Stimulated activated CD8-positive, alpha-beta memory T cell treated with anti-CD3 and anti-CD28 coated beads, Interleukin-12 subunit alpha, Interleukin-12 subunit beta, amount 100 ng/mL, for 24 hours (primary cell): ENCODE data around the gene CAMK1D.

ENCODE experiments used
- DNase-seq: peaks from one replicate; pipeline ENCODE4 v3.0.0-alpha.2; 2020; ENCODE audit errors: extremely low read depth

The CAMK1D gene

DNA sequence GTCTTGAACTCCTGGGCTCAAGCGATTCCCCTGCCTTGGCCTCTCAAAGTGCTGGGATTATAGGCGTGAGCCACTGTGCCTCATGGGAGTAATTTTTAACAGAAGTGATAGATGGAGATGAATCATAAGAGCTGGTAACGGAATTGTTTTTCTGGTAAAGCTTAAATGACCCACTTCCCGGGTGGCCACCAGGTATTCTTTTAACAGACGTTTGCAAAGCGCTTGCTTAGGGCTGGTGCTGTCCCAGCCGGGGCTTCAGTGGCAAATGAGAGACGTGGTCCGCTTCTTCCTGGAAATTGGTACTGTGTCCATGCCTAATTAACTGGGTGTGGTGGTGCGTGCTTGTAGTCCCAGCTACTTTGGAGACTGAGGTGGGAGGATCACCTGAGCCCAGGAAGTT is 23.5 kb downstream of the CAMK1D start:
- no peak for DNase-seq

DNA sequence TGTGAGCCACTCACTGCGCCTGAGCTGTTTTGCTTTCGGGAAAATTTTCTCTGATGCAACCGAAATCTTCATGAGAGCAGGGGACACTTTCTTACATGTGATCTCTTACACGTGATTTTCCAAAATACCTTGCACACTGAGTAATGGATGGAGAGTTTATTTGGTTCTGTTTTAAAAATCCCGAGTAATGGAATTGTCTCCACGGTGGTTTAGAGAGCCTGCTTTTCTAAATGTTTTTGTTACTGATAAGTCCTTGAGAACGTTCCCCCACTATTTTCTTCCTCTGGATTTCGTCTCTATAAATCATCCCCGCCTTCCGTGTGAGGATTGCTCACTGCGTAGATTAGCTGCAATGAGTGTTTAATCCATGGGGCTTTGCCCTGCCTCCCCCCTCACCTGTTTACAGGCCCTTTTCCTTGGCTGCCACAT is 25.7 kb downstream of the CAMK1D start:
- DNase-seq = no peak

DNA sequence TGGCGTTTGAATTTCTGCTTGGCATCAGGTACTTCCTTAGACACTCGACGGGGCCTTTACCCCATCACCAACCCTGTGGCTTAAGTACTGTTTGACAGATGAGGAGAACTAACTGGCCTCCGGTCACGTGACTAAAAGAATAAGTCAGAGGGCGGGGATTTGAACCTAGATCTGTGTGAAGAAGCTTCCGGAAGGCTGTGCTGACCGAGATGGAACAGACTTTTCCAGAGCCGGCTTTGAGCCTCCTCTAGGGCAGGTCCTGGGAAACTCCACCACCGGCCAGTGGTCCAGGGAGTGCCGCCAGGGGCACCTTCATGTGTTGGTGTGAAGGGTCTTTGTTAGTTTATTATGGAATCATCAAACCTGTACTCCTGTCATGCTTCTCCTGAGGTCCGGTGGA is 26.9 kb downstream of the CAMK1D start:
- no peak for DNase-seq

DNA sequence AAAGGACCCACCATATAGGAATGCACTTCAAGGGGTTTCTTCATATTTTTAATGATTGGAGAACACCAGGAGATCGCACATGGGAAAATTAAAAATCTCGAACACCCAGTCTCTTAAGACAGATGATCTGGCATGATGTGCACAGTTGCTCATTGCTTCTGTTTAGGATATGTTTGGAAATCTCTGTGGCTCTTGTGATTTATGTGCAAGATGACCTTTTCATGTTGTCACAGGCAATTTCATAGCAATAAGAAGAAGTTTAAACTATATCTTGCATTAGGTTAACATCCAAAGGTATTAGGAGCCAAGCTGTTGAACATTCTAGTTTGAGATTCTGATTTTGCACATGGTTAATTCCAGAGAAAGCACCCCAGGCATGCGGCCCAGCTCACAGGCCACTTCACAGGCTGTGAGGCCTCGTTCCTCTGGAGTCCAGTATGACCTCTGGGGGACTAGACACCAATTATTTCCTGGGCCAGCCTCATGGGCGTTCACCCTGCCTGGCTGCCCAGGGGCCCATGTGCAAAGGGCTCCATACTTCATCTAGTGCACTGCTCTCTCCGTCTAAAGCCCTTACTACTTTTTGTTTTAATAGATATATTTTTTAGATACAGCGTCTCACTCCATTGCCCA is 28.4 kb downstream of the CAMK1D start:
- no peak for DNase-seq

DNA sequence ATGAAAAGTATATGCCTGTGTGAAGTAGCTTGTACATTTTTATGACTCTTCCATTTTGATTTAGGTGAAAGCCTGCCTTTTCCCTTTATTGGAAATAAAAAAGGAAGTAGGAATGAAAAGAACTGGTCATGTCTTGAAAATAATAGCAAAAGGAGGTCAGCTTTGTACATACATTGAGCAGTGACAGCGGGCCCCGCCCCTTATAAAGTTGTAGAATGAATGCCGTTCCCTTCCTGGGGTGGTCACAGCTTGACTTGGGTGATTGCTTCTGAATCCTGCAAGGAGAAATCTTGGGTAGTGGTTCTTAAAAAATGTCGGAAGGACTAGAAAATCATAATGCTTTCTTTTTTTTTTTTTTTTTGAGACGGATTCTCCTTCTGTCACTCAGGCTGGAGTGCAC is 31.7 kb downstream of the CAMK1D start:
- no peak for DNase-seq

DNA sequence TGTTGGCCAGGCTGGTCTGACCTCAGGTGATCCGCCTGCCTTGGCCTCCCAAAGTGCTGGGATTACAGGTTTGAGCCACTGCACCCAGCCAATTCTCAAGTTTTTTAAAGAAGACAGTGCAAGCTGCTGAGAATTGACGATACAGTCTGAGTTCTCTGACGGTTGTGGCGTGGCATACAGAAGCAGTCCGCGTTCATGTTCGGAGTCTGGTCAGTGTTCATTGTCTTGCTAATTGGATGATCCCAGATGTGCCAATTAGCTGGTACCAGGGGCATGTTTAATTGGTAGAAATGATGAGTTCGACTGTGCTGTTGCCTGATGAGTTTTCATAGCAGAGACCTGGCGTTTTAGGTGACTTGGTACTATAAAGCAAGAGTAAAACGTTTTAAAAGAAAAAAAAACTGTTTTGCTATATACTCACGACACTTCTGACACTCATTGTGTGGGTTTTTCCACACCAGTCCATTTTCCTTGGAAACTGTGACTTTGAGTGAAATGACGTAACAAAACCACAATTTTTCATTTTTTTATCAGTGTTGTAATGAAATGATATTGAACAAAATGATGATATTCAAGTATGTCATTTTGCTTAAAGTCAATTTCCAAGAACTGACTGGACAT is 32.3 kb downstream of the CAMK1D start:
- no peak for DNase-seq

DNA sequence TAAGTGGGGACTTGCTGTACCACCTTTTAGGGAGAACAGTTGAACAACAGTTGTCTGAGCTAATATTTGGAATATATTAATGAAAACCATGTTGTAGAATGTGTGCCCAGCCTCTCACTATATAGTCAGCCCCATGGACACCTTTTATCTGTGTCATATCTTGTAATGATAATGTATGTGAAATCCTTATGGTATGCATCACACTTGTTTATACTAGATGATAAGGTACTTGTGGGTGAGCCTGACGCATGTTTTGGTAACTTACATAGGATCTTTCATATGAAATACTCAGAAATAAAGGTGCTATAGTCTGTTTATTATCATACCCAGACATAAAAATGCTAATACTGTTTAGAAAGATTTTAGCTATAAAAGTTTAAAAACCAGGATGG is 32.8 kb downstream of the CAMK1D start:
- DNase-seq = no peak

DNA sequence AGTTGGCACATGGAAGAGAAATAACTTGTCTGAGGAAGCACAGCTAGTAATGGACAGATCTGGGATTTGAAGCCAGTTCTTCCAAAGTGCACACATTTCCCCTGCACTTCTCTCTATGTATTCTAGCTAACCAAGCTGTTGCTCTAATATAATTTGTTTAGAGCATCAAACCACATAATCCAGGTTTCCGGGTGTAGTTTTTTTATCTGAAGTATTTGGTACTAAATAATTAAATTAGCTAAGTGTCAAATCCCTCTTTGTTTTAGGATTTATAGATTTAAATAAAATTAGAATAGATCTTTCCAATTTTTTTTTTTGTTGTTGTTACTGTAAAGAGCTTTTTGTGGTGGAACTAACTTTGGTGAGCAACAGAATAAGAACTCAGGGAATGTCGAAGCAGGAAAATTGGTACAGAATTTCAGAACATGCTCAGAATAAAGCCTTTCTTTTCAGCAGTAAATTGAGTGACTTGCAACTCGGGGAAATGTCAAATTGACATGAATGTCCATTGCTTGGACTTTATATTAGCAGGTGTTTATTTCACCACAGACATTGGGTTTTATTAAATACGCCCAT is 33.7 kb downstream of the CAMK1D start:
- DNase-seq = no peak

DNA sequence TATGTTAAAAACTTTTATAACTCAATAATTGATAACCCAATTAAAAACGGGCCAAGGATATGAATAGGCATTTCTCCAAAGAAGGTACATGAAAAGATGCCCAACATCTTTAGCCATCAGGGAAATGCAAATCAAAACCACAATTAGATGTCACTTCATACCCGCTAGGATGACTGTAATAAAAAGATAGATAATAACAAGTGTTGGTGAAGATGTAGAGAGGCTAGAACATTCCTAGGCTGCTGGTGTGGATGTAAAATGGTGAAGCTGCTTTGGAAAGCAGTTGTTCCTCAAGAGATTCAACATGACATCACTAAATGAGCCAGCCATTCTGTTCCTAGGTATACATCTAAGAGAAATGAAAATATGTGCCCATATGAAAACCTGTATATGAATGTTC is 35.6 kb downstream of the CAMK1D start:
- DNase-seq = no peak

DNA sequence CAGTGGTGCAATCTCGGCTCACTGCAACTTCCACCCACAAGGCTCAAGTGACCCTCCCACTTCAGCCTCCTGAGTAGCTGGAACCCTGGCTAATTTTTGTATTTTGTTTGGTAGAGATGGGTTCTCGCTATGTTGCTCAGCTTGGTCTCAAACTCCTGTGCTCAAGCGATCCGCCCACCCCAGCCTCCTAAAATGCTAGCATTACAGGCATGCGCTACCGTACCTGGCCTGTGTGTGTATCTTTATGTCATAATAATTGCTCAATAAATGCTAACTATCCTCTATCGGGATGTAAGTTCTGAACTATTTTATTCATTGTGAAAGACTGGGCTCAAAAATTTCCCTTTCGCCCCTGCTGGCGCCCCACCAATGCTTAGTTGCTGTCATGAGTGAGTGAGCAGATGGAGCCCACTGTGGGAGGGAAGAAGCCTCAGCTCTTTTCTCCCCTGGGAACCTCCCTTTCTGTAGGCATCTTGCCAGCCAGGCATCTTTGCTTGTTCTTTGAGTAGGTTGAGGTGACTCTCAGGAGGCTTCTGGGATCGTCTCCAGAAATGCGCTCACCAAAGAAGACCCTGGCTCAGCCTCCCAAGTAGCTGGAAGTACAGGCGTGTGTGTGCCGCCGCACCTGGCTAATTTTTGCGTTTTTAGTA is 38.3 kb downstream of the CAMK1D start:
- DNase-seq = no peak

DNA sequence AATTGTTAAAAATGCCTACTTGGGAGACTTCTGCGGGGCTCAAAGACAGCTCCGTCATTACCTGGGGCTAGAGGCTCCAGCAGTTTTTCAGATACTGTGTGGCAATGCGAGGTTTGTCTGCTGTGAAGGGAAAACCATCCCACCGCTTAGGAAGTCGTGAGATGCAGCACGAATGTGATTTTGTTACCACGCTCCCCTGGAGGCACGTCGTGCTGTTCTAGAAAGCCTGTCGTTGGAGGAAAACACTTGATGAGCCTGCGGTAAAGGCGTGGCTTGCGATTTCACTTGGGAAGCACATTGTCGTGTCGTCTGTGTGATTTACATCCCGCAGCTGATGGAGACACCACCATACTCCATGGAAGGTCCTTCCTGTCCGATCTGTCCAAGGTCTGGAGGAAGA is 39.3 kb downstream of the CAMK1D start:
- no peak for DNase-seq

DNA sequence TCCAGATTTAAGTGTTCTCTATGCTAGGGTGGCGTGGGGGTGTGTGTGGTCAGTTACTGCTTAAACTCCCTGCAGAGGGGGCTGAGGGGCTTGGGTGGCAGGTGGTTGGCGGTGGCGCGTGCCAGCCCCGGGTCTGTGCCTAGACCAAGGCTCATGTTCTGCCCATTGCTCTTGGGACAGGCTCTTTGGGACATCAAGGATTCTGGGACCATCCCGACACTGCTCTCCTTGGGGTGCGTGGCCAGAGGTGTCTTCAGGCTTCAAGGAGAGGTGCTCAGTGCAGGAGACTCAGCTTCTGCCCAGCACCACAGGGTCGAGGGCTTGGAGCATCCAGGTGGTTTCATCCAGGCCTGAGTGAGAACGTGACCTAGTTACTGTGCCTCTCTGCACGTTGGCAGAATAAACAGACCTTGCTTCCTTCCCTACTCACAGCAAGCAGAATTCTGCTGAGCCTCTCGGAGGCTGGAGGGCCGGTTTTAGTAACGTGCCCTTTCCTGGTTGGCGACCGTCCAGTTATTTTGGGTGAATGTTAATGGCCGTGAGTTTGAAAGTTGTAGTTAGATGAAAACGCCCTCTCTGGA is 39.9 kb downstream of the CAMK1D start:
- no peak for DNase-seq

DNA sequence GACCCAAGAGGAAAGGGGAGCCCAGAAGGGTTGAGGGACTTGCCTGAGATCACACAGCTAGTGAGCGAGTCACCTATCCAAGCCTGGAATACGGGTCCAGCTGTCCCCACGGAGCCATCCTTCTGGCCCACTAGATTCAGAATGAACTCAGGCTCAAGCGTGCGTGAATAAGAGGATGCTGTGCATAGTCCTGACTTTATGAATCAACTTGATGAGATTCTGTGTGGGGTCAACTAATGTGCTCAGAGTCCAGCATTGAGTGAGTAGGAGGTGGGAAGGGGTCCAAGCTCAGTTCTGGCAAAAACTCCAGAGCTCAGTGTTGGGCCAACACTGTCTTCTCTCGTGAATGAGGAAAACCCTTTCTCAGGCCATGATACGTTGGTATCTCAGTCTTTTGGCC is 41.4 kb downstream of the CAMK1D start:
- DNase-seq = no peak

DNA sequence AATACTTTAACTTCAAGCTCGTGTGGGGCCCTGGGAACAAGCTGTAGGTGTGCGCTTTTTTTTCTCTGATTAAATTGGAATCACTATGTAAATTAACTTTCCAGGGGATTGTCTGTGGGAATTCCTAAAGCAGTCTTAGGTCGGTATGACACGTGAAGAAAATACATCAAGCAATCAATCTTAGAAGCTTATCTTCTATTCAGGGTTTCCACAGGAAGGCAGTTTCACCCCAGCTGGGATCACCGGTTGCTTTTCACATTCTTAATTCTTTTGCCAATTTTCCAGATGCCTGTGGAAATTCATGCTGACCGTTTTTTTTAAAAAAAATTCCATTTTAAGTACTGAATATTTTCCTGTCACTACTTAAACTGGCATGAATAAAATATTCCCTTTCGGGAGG is 41.9 kb downstream of the CAMK1D start:
- DNase-seq = no peak

DNA sequence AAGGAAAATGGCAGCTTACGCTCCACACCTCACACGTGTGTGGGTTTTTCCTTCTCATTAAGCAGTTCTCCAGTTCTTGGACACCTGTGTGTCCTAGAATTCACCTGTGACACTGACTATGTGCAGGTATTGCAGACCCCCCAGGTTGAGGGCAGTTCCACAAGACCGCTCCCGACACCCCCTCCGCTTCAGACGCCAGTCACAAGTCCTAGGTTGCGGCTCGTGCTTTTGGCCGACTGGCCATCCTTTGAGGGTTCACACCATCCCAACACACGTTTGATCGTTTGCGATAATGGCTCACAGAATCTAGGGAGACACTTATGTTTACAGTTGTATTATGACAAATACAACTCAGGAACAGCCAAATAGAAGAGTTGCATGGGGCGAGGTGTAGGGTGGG is 44.5 kb downstream of the CAMK1D start:
- DNase-seq = no peak

DNA sequence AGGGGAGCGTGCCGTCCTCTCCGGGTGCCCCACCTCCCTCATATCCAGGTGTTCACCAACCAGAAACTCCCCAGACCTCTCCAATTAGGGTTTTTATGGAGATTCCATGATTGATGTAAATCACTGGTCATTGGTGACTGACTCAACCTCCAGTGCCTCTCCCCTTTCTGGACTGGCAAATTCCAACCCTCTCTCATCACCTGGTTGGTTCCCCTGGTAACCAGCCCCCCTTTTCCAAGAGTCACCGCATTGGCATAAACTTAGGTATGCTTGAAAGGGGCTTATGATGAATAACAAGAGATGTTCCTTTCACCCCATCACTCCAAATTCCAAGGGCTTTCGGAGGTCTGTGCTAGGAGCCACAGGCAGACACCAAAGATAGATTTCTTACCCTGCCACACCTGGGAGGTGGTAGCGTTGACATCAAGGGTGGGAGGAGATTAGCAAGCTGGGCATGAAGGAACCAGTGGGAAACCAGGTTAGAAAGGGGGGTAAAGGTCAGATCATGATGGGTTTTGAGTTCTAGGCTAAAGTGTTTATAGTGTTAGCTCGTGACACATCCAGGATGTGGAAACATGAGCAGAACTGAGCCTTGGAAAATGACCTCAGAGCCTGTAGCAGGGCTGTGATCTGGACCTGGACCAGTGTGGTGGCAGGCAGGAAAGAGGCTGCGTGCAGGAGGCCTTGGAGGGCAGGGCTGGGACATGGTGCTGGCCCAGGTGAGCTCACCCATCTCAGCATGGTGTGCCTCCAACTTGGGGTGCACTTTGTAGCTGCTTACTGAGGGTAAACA is 45.1 kb downstream of the CAMK1D start:
- no peak for DNase-seq

DNA sequence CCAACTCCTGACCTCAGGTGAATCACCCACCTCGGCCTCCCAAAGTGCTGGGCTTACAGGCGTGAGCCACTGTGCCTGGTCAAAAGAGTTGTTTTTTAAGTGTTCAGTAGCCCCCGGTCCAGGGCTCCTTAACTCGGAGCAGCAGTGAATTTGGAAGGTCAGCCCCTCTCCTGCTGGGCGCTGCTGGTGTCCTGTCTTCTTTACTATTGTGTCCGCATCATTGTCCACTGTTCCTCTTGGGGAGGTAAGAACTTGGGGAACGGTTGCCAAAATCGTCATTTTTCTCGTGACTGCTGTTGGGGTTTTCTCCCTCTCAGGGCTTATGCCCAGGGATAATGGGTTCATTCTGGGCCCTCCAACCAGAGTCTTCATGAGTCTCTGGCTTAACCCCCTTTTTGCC is 46.7 kb downstream of the CAMK1D start:
- DNase-seq = no peak

DNA sequence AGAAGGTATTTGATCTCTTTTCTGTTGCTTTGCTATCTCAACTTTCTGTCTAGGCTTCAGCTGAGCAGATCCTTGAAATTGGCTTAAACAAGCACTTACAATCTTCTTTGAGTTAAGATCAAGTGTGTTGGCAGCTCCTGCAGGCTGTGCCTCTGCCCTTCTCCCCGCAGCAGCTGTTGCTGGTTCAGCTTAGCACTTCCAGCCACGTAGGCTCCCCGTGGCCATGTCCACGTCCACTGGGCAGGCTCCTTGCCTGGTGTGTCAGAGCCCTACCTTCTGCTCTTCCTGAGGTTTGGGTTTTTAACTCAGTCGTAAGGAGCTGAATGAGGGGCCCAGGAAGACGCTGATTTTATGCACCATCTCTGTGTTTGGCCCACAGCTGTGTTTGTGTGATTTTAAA is 47.2 kb downstream of the CAMK1D start:
- no peak for DNase-seq

DNA sequence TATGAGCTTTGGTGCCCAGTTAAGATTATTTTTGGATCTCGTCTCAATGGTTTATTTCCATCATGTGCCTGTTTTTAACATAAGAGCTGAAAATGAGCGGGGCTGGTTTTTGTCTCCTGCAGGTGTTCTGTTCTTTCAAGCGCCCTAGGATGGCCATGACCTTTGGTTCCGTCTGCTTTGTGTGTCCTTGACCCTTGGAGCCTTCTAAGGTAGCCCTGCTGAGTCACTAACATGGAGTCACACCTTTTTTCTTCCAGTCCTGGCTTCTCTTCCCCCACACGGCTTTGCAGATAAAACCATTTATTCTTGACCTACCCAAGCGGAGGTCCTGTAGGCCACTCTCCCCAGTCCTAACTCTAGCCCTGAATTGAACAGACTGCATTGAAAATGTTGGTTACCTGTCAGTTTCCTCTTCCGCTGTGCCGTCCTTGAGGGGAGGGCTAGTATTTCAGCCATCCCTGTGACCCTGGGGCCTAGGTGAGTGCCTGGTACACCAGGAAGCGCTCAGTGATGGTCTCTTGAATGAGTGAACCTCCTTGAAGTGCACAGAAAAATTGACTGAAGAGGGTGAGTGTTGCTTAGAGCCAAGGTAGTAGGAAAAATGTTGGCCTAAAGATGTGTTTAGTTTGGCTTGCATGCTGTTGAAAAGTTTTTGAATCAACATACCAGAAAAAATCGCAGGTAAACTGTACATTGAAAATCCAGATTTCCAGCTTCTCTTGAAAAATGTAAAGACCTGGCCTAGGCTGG is 48.0 kb downstream of the CAMK1D start:
- DNase-seq = no peak

DNA sequence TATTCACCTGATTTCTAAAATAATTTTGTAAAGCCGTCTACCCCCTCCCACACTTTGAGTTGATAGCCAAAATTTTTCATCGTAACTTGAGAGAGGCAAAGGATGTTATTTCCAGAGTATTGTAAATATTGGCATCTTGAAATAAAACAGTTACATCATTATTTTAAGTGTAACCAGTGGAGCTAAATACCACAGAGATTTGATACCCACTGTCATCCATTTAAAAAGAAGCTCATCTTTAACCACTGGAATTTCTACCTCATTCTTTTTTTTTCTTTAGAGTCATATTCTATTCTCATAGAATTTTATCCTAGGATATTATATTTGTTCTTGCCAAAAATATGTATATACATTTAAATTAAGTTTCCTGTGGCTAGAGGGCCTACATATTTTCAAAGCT is 48.6 kb downstream of the CAMK1D start:
- DNase-seq = no peak

DNA sequence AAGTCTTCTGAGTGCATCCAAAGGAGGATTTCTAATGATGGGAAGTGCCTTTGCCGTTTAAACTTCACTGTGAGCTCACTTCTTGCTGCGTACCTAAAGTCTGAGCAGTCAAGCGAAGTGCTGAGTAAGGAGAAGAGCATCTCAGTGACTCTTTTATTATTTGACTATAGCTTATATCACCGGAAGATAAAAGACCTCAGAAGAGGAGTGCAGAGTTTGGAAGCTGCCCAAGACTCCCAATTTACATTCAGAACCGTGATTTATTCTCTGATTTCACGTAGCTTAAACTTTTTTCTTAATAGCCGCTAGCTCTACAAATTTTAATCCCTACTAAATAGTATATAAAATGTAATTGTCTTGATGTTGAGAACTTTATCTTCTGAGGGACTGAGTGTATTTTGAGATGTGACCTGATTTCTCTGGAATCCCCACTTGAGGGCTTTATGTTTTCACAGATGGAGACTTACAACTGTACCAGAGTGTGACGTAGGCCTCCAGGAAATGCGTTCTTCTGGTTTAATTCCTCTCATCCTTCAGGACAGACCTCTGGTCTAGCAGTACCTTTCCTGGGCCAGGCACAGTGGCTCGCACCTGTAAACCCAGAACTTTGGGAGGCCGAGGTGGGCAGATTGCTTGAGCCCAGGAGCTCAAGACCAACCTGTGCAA is 51.1 kb downstream of the CAMK1D start:
- DNase-seq = no peak
